SK-N-SH (cell line): Measurements from ENCODE around the gene ANO2. TPM values are rescaled to one million over a fixed set of nuclear protein-coding genes. Genes with fewer than 3 reads are reported as not detected.

Source experiments
- CTCF ChIA-PET: fragments of 300-600, 350-600 bp; formaldehyde crosslinking; extraction: SDS; loops from one replicate; lab custom pipeline; 2021; lab: Yijun Ruan, JAX
- POLR2A ChIA-PET: fragments of 350-600 bp; sonication (Branson Sonifier 250); formaldehyde crosslinking; extraction: SDS; loops from one replicate; lab custom pipeline; 2020; ENCODE audit warnings: antibody characterized with exemption, inconsistent platforms; lab: Yijun Ruan, JAX
- DNase-seq: peaks from one replicate; pipeline ENCODE4 v3.0.0; 2012
- H2AFZ ChIP-seq: fragments of 200-600 bp; sonication (generic); 2 replicates; pipeline ENCODE4 v1.8.1; 2016; ENCODE audit warnings: antibody characterized with exemption, mild to moderate bottlenecking, low read depth
- H3F3A ChIP-seq: fragments of 200-600 bp; sonication (generic); replicated peaks from 2 replicates; pipeline ENCODE3; 2016; ENCODE audit warnings: antibody characterized with exemption, mild to moderate bottlenecking; ENCODE audit not compliant: insufficient read depth
- H3K27ac ChIP-seq, 2 experiments: fragments of 200-500 bp in 1 of 2; fragments of 200-600 bp in 1 of 2; sonication (Bioruptor generic) in 1 of 2; sonication (generic), shearing (Covaris generic) in 1 of 2; 2 replicates each; pipeline versions ENCODE4 v1.5.1 to v1.6.1; 2014 to 2016; ENCODE audit warnings: low read depth in 2 of 2, inconsistent platforms in 1 of 2, low read length in 1 of 2, mild to moderate bottlenecking in 1 of 2, mixed read lengths in 1 of 2
- H3K27me3 ChIP-seq: fragments of 200-600 bp; sonication (generic), shearing (Covaris generic); 2 replicates; pipeline ENCODE4 v1.6.1; 2016; ENCODE audit warnings: mixed run types; ENCODE audit not compliant: insufficient read depth
- H3K36me3 ChIP-seq, 2 experiments: fragments of 200-500 bp in 1 of 2; fragments of 200-600 bp in 1 of 2; sonication (Bioruptor generic) in 1 of 2; sonication (generic) in 1 of 2; replicated peaks in 1 of 2; 2 replicates each; pipeline versions ENCODE3 to v1.5.1; 2014 to 2016; ENCODE audit warnings: low read length in 1 of 2, mild to moderate bottlenecking in 1 of 2; ENCODE audit not compliant: insufficient read depth in 2 of 2, control insufficient read depth in 1 of 2
- H3K4me1 ChIP-seq, 2 experiments: fragments of 200-500 bp in 1 of 2; fragments of 200-600 bp in 1 of 2; sonication (Bioruptor generic) in 1 of 2; sonication (generic), shearing (Covaris generic) in 1 of 2; 2 replicates each; pipeline versions ENCODE4 v1.5.1 to v1.6.1; 2014 to 2016; ENCODE audit warnings: low read depth in 1 of 2, low read length in 1 of 2, mixed run types in 1 of 2; ENCODE audit not compliant: insufficient read depth in 2 of 2, control insufficient read depth in 1 of 2
- H3K4me2 ChIP-seq: fragments of 200-600 bp; sonication (generic), shearing (Covaris generic); 2 replicates; pipeline ENCODE4 v1.6.1; 2017; ENCODE audit warnings: mixed run types
- H3K4me3 ChIP-seq, 2 experiments: fragments of 200-500 bp in 1 of 2; fragments of 200-600 bp in 1 of 2; sonication (Bioruptor generic) in 1 of 2; sonication (generic), shearing (Covaris generic) in 1 of 2; 2 replicates each; pipeline versions ENCODE4 v1.5.1 to v1.8.1; 2014 to 2016; ENCODE audit warnings: low read depth in 2 of 2, inconsistent platforms in 1 of 2, low read length in 1 of 2, mild to moderate bottlenecking in 1 of 2, mixed read lengths in 1 of 2, moderate library complexity in 1 of 2
- H3K79me2 ChIP-seq: fragments of 200-600 bp; sonication (generic); 2 replicates; pipeline ENCODE4 v1.8.1; 2017; ENCODE audit warnings: mild to moderate bottlenecking; ENCODE audit not compliant: insufficient read depth
- H3K9ac ChIP-seq: fragments of 200-600 bp; sonication (generic); 2 replicates; pipeline ENCODE4 v1.6.1; 2017; ENCODE audit warnings: mixed run types
- H3K9me2 ChIP-seq: fragments of 200-600 bp; sonication (generic); 2 replicates; pipeline ENCODE4 v1.6.1; 2017; ENCODE audit warnings: mixed run types
- H3K9me3 ChIP-seq: fragments of 200-600 bp; sonication (generic); 2 replicates; pipeline ENCODE4 v1.6.1; 2017; ENCODE audit warnings: mixed run types, mild to moderate bottlenecking, moderate library complexity
- H4K20me1 ChIP-seq: fragments of 200-600 bp; sonication (generic); 2 replicates; pipeline ENCODE4 v1.6.1; 2017; ENCODE audit warnings: mild to moderate bottlenecking, mixed run types; ENCODE audit not compliant: insufficient read depth
- CHD2 ChIP-seq: fragments of 150-350 bp; IDR thresholded peaks from 2 replicates; pipeline ENCODE4 v1.6.1; 2018; ENCODE audit warnings: low read length; ENCODE audit not compliant: partially characterized antibody
- CTCF ChIP-seq: fragments of 200-600 bp; sonication (generic); IDR thresholded peaks from 2 replicates; pipeline ENCODE4 v1.6.1; 2017; ENCODE audit warnings: antibody characterized with exemption, mild to moderate bottlenecking, moderate library complexity
- EP300 ChIP-seq, 2 experiments: IDR thresholded peaks; 2 replicates each; pipeline versions ENCODE4 v1.4.0 to v1.6.1; 2012; ENCODE audit warnings: borderline replicate concordance in 1 of 2, low read depth in 1 of 2, low read length in 1 of 2
- FOSL2 ChIP-seq: IDR thresholded peaks from 2 replicates; pipeline ENCODE4 v1.4.0; 2012; ENCODE audit warnings: low read depth, mild to moderate bottlenecking, moderate library complexity, borderline replicate concordance
- FOXM1 ChIP-seq: IDR thresholded peaks from 2 replicates; pipeline ENCODE4 v1.4.0; 2012; ENCODE audit warnings: low read depth, mild to moderate bottlenecking
- IRF3 ChIP-seq: fragments of 150-350 bp; IDR thresholded peaks from 2 replicates; pipeline ENCODE4 v1.6.1; 2016; ENCODE audit warnings: mild to moderate bottlenecking, low read depth, low read length
- MEF2A ChIP-seq: IDR thresholded peaks from 2 replicates; pipeline ENCODE4 v1.4.0; 2012; ENCODE audit warnings: low read depth, borderline replicate concordance
- MXI1 ChIP-seq: IDR thresholded peaks from 2 replicates; pipeline ENCODE4 v1.6.1; 2012; ENCODE audit warnings: mild to moderate bottlenecking, low read depth, low read length, improper control_type of control experiment
- NFIC ChIP-seq: IDR thresholded peaks from 2 replicates; pipeline ENCODE4 v1.4.0; 2012; ENCODE audit warnings: borderline replicate concordance
- PBX3 ChIP-seq: IDR thresholded peaks from 2 replicates; pipeline ENCODE4; 2012
- POLR2AphosphoS5 ChIP-seq: IDR thresholded peaks from 2 replicates; pipeline ENCODE4 v1.6.1; 2012; ENCODE audit warnings: low read depth, low read length
- RAD21 ChIP-seq: IDR thresholded peaks from 2 replicates; pipeline ENCODE4 v1.6.1; 2012; ENCODE audit warnings: mild to moderate bottlenecking, low read length
- REST ChIP-seq: IDR thresholded peaks from 2 replicates; pipeline ENCODE4 v1.6.1; 2012; ENCODE audit warnings: mild to moderate bottlenecking, low read depth, low read length, moderate library complexity
- RXRA ChIP-seq: IDR thresholded peaks from 2 replicates; pipeline ENCODE4 v1.4.0; 2012; ENCODE audit warnings: low read depth, mild to moderate bottlenecking, borderline replicate concordance
- SIN3A ChIP-seq: IDR thresholded peaks from 2 replicates; pipeline ENCODE4 v1.6.1; 2012; ENCODE audit warnings: low read depth, mild to moderate bottlenecking, low read length, moderate library complexity, borderline replicate concordance
- TCF12 ChIP-seq: IDR thresholded peaks from 2 replicates; pipeline ENCODE4 v1.4.0; 2012
- TEAD4 ChIP-seq: IDR thresholded peaks from 2 replicates; pipeline ENCODE4 v1.4.0; 2012; ENCODE audit warnings: mild to moderate bottlenecking, borderline replicate concordance; ENCODE audit not compliant: insufficient read depth
- WGBS: methylation state at CpG from one replicate; pipeline ENCODE4 v1.1.6; 2017; ENCODE audit warnings: low lambda C conversion rate; 5-methylcytosine and 5-hydroxymethylcytosine counted together
- polyA plus RNA-seq, 3 experiments: library from polyadenylated mRNA; depleted of rRNA; stranded (reverse); fragments of >200 nt; gene quantifications; 2 replicates each; pipeline ENCODE4 v1.2.3, GENCODE V29; 2012

ANO2 gene
- polyA plus RNA-seq, 1 of the 3 experiments (the other 2 are of a cell fraction): not detected

GRCh38 chr12:5733136-5733755, 211.8 kb downstream of the ANO2 start:
- H3F3A ChIP-seq: no peaks in the 10 kb centered on the region
- H3K4me1 ChIP-seq: no peaks in the 10 kb centered on the region
- ChIA-PET CTCF (interaction anchor here (1.3 to 4.5 kb wide), 2 partner anchors 13 to 85 kb away, joined by 3 to 25 read pairs; no protein-coding TSS in a partner anchor), POLR2A (no interaction called here)
- no peak for DNase-seq
- H3K9ac ChIP-seq: no peak overlapping the region
- H3K4me2 ChIP-seq: no peak overlapping the region
- no peaks in the 10 kb centered on the region for H4K20me1 ChIP-seq
- 11% methylated on average over 11 of the region's 11 CpGs for WGBS
- no peak overlapping the region for H2AFZ ChIP-seq
- H3K9me2 ChIP-seq: no peaks in the 10 kb centered on the region
- H3K27me3 ChIP-seq: peaks cover 44% of the 10 kb centered on the region; the same call in 1 of the 2 replicates
- TF ChIP-seq TEAD4 (no peak), SIN3A (no peak), FOSL2 (no peak), RXRA (no peak), MEF2A (no peak), CHD2 (no peak), MXI1 (no peak)
- H3K27ac ChIP-seq: no peak overlapping the region
- H3K79me2 ChIP-seq: no peaks in the 10 kb centered on the region
- no peak overlapping the region for H3K4me3 ChIP-seq
- no peaks in the 10 kb centered on the region for H3K9me3 ChIP-seq
- no peaks in the 10 kb centered on the region for H3K36me3 ChIP-seq

- no peaks in the 10 kb centered on the region for H3K36me3 ChIP-seq
- no peaks in the 10 kb centered on the region for H4K20me1 ChIP-seq
- no peak overlapping the region for H3K27ac ChIP-seq
- no peak overlapping the region for H3K4me3 ChIP-seq
- ChIA-PET POLR2A (no interaction called here), CTCF (interaction anchor here (1.1 kb wide), 1 partner anchor 14 kb away, joined by 7 read pairs; no protein-coding TSS in a partner anchor)
- no peaks in the 10 kb centered on the region for H3K9me2 ChIP-seq
- H3K9ac ChIP-seq: no peak overlapping the region
- no peak overlapping the region for H2AFZ ChIP-seq
- H3K27me3 ChIP-seq: peaks cover 48% of the 10 kb centered on the region; the same call in 1 of the 2 replicates
- no peak for DNase-seq
- H3K9me3 ChIP-seq: no peaks in the 10 kb centered on the region
- no peaks in the 10 kb centered on the region for H3K4me1 ChIP-seq
- WGBS: 11% methylated on average over 7 of the region's 7 CpGs
- no peaks in the 10 kb centered on the region for H3F3A ChIP-seq
- TF ChIP-seq NFIC: no peak
- TF ChIP-seq MXI1: no peak
- no peak for TF ChIP-seq IRF3
- TF ChIP-seq TCF12: no peak
- no peak for TF ChIP-seq EP300 (IDR thresholded peaks at IDR 0.05; ENCODE audit: borderline replicate concordance in 1 of 2, low read depth in 1 of 2, low read length in 1 of 2)
- TF ChIP-seq CTCF: no peak
- no peak for TF ChIP-seq PBX3
- TF ChIP-seq RAD21: no peak
- TF ChIP-seq REST: no peak
- TF ChIP-seq POLR2AphosphoS5: no peak
- no peak for TF ChIP-seq FOXM1
- H3K4me2 ChIP-seq: no peak overlapping the region
- no peaks in the 10 kb centered on the region for H3K79me2 ChIP-seq
Observed at GRCh38 chr12:5730962-5731361, 214.1 kb downstream of the ANO2 start.
